Esophagus squamous epithelium (tissue), 4 donors: ENCODE measurements around the gene STARD9.

ENCODE experiments used
- CTCF ChIP-seq, 6 experiments: fragments of 450-650 bp in 4 of 6; fragments of 200-600 bp in 2 of 6; sonication (generic) in 2 of 6; IDR thresholded peaks; one replicate each; pipeline ENCODE4 v1.5.1; 2016 to 2019; ENCODE audit warnings: antibody characterized with exemption in 6 of 6, mild to moderate bottlenecking in 4 of 6, moderate library complexity in 4 of 6
- POLR2A ChIP-seq, 4 donors: fragments of 450-650 bp; IDR thresholded peaks; one replicate each; pipeline ENCODE4 v1.6.1; 2017; ENCODE audit warnings: antibody characterized with exemption in 4 of 4, mild to moderate bottlenecking in 4 of 4, moderate library complexity in 3 of 4

GRCh38 chr15:42612367-42612912 is 37.0 kb downstream of the STARD9 start:
- no peak for TF ChIP-seq CTCF (IDR thresholded peaks at IDR 0.05)
- no peak for TF ChIP-seq POLR2A (IDR thresholded peaks at IDR 0.05)
